ENCODE measurements around the gene PEAR1. TPM values are rescaled to one million over a fixed set of nuclear protein-coding genes. Genes with fewer than 3 reads are reported as not detected.

The PEAR1 gene
- total RNA-seq, 4 donors from 2014 or later, result 31.5 to 51.4 (median 39.7) TPM

- no peak overlapping the region for H3K4me3 ChIP-seq
- peaks cover 0 to 14% of the 10 kb centered on the region in 2 donors for H3K27me3 ChIP-seq
- TF ChIP-seq EP300 (IDR thresholded peaks at IDR 0.05) (no peak), POLR2A (IDR thresholded peaks at IDR 0.05) (no peak)
- TF ChIP-seq, protein P1, sequence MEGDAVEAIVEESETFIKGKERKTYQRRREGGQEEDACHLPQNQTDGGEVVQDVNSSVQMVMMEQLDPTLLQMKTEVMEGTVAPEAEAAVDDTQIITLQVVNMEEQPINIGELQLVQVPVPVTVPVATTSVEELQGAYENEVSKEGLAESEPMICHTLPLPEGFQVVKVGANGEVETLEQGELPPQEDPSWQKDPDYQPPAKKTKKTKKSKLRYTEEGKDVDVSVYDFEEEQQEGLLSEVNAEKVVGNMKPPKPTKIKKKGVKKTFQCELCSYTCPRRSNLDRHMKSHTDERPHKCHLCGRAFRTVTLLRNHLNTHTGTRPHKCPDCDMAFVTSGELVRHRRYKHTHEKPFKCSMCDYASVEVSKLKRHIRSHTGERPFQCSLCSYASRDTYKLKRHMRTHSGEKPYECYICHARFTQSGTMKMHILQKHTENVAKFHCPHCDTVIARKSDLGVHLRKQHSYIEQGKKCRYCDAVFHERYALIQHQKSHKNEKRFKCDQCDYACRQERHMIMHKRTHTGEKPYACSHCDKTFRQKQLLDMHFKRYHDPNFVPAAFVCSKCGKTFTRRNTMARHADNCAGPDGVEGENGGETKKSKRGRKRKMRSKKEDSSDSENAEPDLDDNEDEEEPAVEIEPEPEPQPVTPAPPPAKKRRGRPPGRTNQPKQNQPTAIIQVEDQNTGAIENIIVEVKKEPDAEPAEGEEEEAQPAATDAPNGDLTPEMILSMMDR (IDR thresholded peaks at IDR 0.05), result no peak
- H3K36me3 ChIP-seq, result peaks cover 0 to 70% (median 0%) of the 10 kb centered on the region in 3 donors
- peaks cover 0 to 41% (median 2%) of the 10 kb centered on the region in 4 donors for H3K4me1 ChIP-seq
- DNase-seq (ENCODE audit: low spot score in 2 of 2), result no peak
- no peaks in the 10 kb centered on the region for H3K9me3 ChIP-seq
- 68 to 72% methylated on average over 6 of the region's 6 CpGs for WGBS, 2 donors
- H3K27ac ChIP-seq, result no peak overlapping the region
Observed at GRCh38 chr1:156911577-156912298, 18.2 kb downstream of the PEAR1 start.

DNA sequence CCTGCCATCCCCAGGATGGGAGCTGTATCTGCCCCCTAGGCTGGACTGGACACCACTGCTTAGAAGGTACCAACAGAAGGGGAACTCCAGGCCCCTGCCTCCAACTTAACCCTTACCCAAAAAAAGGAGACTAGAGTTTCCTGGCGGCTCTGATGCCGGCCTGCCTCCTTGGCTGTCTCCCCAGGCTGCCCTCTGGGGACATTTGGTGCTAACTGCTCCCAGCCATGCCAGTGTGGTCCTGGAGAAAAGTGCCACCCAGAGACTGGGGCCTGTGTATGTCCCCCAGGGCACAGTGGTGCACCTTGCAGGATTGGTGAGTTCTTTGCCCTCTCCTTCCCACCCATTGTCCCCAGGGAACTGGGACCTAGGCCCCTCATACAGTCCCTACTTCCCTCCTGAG, 18.8 kb downstream of the PEAR1 start:
- Histone ChIP-seq H3K27ac (no peak overlapping the region), H3K9me3 (no peaks in the 10 kb centered on the region), H3K36me3 (peaks cover 0 to 70% (median 0%) of the 10 kb centered on the region in 3 donors), H3K4me1 (peaks cover 0 to 35% (median 2%) of the 10 kb centered on the region in 4 donors), H3K27me3 (peaks cover 0 to 12% of the 10 kb centered on the region in 2 donors), H3K4me3 (no peak overlapping the region)
- TF ChIP-seq EP300 (IDR thresholded peaks at IDR 0.05), result no peak
- TF ChIP-seq POLR2A (IDR thresholded peaks at IDR 0.05), result no peak
- TF ChIP-seq, protein P1 (IDR thresholded peaks at IDR 0.05), result no peak
- DNase-seq (ENCODE audit: low spot score in 2 of 2), result no peak
- 60 to 69% methylated on average over 1 to 2 of the region's 2 CpGs for WGBS, 2 donors

- H3K9me3 ChIP-seq, result peaks cover 0 to 7% (median 0%) of the 10 kb centered on the region in 4 donors
- WGBS, 2 donors, result 63 to 65% methylated on average over 21 to 24 of the region's 24 CpGs
Observed at GRCh38 chr1:156912861-156913808, 19.6 kb downstream of the PEAR1 start.

GRCh38 chr1:156913809-156914387, 20.4 kb downstream of the PEAR1 start:
- TF ChIP-seq, protein P1 (IDR thresholded peaks at IDR 0.05), result no peak
- TF ChIP-seq EP300 (IDR thresholded peaks at IDR 0.05) (no peak), POLR2A (IDR thresholded peaks at IDR 0.05) (no peak)
- peaks cover 0 to 66% (median 0%) of the 10 kb centered on the region in 3 donors for H3K36me3 ChIP-seq
- H3K4me1 ChIP-seq, result peaks cover 0 to 19% (median 0%) of the 10 kb centered on the region in 4 donors
- WGBS, 2 donors, result 89 to 92% methylated on average over 12 to 13 of the region's 13 CpGs
- peaks cover 0 to 7% of the 10 kb centered on the region in 2 donors for H3K27me3 ChIP-seq
- no peak for DNase-seq (ENCODE audit: low spot score in 2 of 2)
- peaks cover 0 to 12% (median 0%) of the 10 kb centered on the region in 4 donors for H3K9me3 ChIP-seq
- H3K4me3 ChIP-seq, result no peak overlapping the region
- no peak overlapping the region for H3K27ac ChIP-seq

More at GRCh38 chr1:156912861-156913808, 19.6 kb downstream of the PEAR1 start:
- peaks cover 0 to 73% (median 0%) of the 10 kb centered on the region in 3 donors for H3K36me3 ChIP-seq
- H3K4me3 ChIP-seq, result no peak overlapping the region
- no peak overlapping the region for H3K27ac ChIP-seq
- H3K27me3 ChIP-seq, result peaks cover 0 to 6% of the 10 kb centered on the region in 2 donors
- H3K4me1 ChIP-seq, result peaks cover 0 to 27% (median 2%) of the 10 kb centered on the region in 4 donors
- no peak for DNase-seq (ENCODE audit: low spot score in 2 of 2)
- no peak for TF ChIP-seq EP300 (IDR thresholded peaks at IDR 0.05)
- TF ChIP-seq, protein P1 (IDR thresholded peaks at IDR 0.05), result no peak
